ES-I3 (cell line): ENCODE results near the gene SNX22.
"Not testable (repeated sequence)": the region's sequence is repeated elsewhere in the genome, so short reads cannot be mapped to it uniquely, and the experiment has no call there.

ENCODE experiments used
- H3K36me3 ChIP-seq: 2 replicates; pipeline ENCODE4 v1.6.1; 2013; ENCODE audit warnings: mild to moderate bottlenecking, low read length, control low read depth, moderate library complexity; ENCODE audit not compliant: insufficient read depth
- H3K4me1 ChIP-seq: 2 replicates; pipeline ENCODE4 v1.6.1; 2013; ENCODE audit warnings: mild to moderate bottlenecking, control low read depth, low read length; ENCODE audit not compliant: insufficient read depth
- H3K9ac ChIP-seq: 2 replicates; pipeline ENCODE4 v1.6.1; 2013; ENCODE audit warnings: low read depth, mild to moderate bottlenecking, low read length, moderate library complexity
- H3K9me3 ChIP-seq: 2 replicates; pipeline ENCODE4 v1.6.1; 2013; ENCODE audit warnings: mild to moderate bottlenecking, low read length, moderate library complexity; ENCODE audit not compliant: control insufficient read depth, insufficient read depth

The SNX22 gene

GRCh38 chr15:64151727-64152506 lies at the start of gene SNX22:
Gene SNX22, plus strand, starts transcription at chr15:64151731. Its CDS starts 45 bp downstream, at chr15:64151776.
- no peaks in the 10 kb centered on the region for H3K9me3 ChIP-seq
- H3K36me3 ChIP-seq, result peaks cover 7% of the 10 kb centered on the region; the same call in 1 of the 2 replicates
- no peaks in the 10 kb centered on the region for H3K4me1 ChIP-seq
- peak within 1 kb of the TSS; percentile 73 for H3K9ac ChIP-seq

- Histone ChIP-seq H3K36me3 (no peaks in the 10 kb centered on the region), H3K4me1 (no peaks in the 10 kb centered on the region; the same call in 1 of the 2 replicates), H3K9ac (no peak overlapping the region)
Measured at GRCh38 chr15:64102497-64102896, 49.0 kb upstream of the SNX22 start.

GRCh38 chr15:64105113-64105704 lies 46.3 kb upstream of the SNX22 start:
- no peak overlapping the region for H3K9ac ChIP-seq
- H3K36me3 ChIP-seq, result no peaks in the 10 kb centered on the region
- H3K4me1 ChIP-seq, result no peaks in the 10 kb centered on the region
- no peaks in the 10 kb centered on the region for H3K9me3 ChIP-seq

More at GRCh38 chr15:64102497-64102896, 49.0 kb upstream of the SNX22 start:
- no peaks in the 10 kb centered on the region for H3K9me3 ChIP-seq

- Histone ChIP-seq H3K9me3 (no peaks in the 10 kb centered on the region), H3K9ac (no peak overlapping the region), H3K4me1 (peaks cover 10% of the 10 kb centered on the region; the same call in 1 of the 2 replicates), H3K36me3 (no peaks in the 10 kb centered on the region)
Measured at GRCh38 chr15:64107337-64107736, 44.2 kb upstream of the SNX22 start.

- H3K4me1 ChIP-seq, H3K36me3 ChIP-seq, H3K9ac ChIP-seq, H3K9me3 ChIP-seq: not testable (repeated sequence)
Measured at GRCh38 chr15:64110108-64110701, 41.3 kb upstream of the SNX22 start.

GRCh38 chr15:64110950-64111678 lies 40.4 kb upstream of the SNX22 start:
- Histone ChIP-seq H3K9me3 (no peaks in the 10 kb centered on the region), H3K9ac (no peak overlapping the region), H3K4me1 (peaks cover 10% of the 10 kb centered on the region; the same call in 1 of the 2 replicates), H3K36me3 (no peaks in the 10 kb centered on the region; the same call in 1 of the 2 replicates)

GRCh38 chr15:64111679-64112050 lies 39.9 kb upstream of the SNX22 start:
- Histone ChIP-seq H3K9me3 (no peaks in the 10 kb centered on the region), H3K4me1 (peaks cover 10% of the 10 kb centered on the region; the same call in 1 of the 2 replicates), H3K36me3 (no peaks in the 10 kb centered on the region; the same call in 1 of the 2 replicates), H3K9ac (no peak overlapping the region)

- Histone ChIP-seq H3K9ac (no peak overlapping the region), H3K4me1 (peaks cover 10% of the 10 kb centered on the region; the same call in 1 of the 2 replicates), H3K36me3 (no peaks in the 10 kb centered on the region; the same call in 1 of the 2 replicates), H3K9me3 (no peaks in the 10 kb centered on the region)
Measured at GRCh38 chr15:64112073-64112772, 39.3 kb upstream of the SNX22 start.

GRCh38 chr15:64112904-64113303 lies 38.6 kb upstream of the SNX22 start:
- Histone ChIP-seq H3K9ac (no peak overlapping the region), H3K9me3 (no peaks in the 10 kb centered on the region), H3K36me3 (no peaks in the 10 kb centered on the region; the same call in 1 of the 2 replicates), H3K4me1 (peaks cover 10% of the 10 kb centered on the region; the same call in 1 of the 2 replicates)

GRCh38 chr15:64117759-64118487 lies 33.6 kb upstream of the SNX22 start:
- H3K36me3 ChIP-seq, result peaks cover 3% of the 10 kb centered on the region
- H3K9ac ChIP-seq, result no peak overlapping the region
- no peaks in the 10 kb centered on the region for H3K4me1 ChIP-seq
- H3K9me3 ChIP-seq, result no peaks in the 10 kb centered on the region

GRCh38 chr15:64120322-64120721 lies 31.2 kb upstream of the SNX22 start:
- not testable (repeated sequence) for H3K9ac ChIP-seq, H3K36me3 ChIP-seq, H3K9me3 ChIP-seq, H3K4me1 ChIP-seq

GRCh38 chr15:64121614-64122013 lies 29.9 kb upstream of the SNX22 start:
- Histone ChIP-seq H3K9ac (no peak overlapping the region), H3K4me1 (no peaks in the 10 kb centered on the region), H3K9me3 (no peaks in the 10 kb centered on the region), H3K36me3 (peaks cover 3% of the 10 kb centered on the region)

- no peak overlapping the region for H3K9ac ChIP-seq
- no peaks in the 10 kb centered on the region for H3K9me3 ChIP-seq
- H3K4me1 ChIP-seq, result no peaks in the 10 kb centered on the region
- peaks cover 3% of the 10 kb centered on the region for H3K36me3 ChIP-seq
Measured at GRCh38 chr15:64122444-64122843, 29.1 kb upstream of the SNX22 start.
